GM19239 (cell line): ENCODE results near the gene KLF9.

ENCODE experiments used
- DNase-seq: peaks from one replicate; pipeline ENCODE4 v3.0.0; 2011; ENCODE audit warnings: low spot score; ENCODE audit not compliant: insufficient read length
- FAIRE-seq: peaks from 2 replicates; lab custom pipeline; 2011; peaks lifted over from hg19 to GRCh38; lab: Jason Lieb, UNC

Gene KLF9

DNA sequence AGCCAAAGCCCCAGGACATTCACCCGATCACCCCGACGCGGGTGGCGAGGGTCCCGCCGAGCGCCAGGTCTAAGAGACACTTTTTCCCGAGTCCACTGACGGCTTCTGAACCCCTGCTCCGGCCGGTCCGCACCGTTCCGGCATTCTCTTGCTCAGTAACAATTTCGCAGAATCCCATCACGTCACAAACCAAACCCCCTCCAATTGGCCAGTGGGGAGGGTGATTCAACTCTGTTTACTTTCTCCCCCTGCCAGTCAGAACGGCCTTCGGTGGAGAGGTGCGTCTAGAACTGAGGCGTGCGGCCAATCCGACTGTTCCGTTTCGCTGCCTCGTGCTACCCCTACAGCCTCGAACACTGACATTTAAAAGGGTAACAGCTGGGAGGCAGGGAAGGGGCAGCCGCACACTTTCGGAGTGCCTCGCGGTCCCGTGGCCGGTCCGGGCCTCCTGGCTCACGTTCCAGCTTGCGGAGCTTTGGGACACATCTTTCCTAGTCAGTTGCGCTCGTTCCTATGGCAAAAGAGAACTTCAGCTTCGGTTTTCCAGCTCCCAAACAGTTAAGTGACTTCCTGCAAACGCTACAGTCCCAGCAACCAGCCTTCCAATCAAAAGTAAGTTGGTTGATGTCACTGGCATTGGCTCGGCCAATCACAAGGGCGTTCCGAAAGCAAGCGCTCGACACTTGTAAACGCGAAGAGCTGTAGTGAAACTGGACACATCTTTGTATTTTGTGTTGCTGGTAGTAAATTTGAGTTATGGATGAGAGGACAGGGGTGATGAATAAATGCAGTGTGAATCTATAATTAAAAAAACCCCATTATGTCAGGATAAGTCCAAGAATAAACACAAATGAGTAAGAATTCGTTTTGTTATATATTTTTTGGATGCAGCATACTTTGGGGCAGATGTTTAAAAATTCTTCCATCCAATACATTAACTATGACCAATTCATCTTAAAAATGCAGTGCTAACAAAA is at the start of gene KLF9:
Gene KLF9, minus strand, starts transcription at position 859 of the 977 bp plus-strand sequence. CDS start 1,294 bp downstream, outside the sequence.
- FAIRE-seq (peak; percentile 97), DNase-seq (peak; percentile 83)

DNA sequence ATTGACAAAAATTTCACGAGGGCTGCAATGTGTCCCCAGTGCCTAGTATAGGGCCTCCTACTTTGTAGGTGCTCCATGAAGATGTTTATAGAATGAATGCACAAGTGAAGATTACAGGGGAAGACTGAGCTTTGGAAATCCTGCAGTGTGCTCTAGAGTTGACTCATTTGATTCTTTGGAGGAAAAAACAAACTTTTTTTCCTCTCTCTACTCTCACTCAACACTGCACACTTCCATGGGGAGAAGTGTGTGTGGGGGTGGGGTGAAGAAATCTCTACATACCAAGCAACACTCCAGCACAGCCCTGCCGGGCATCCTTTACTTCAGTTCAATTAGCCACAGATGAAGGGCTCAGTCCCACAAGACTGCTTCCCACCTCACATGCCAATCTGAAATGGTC is 49.4 kb upstream of the KLF9 start:
- no peak for FAIRE-seq

DNA sequence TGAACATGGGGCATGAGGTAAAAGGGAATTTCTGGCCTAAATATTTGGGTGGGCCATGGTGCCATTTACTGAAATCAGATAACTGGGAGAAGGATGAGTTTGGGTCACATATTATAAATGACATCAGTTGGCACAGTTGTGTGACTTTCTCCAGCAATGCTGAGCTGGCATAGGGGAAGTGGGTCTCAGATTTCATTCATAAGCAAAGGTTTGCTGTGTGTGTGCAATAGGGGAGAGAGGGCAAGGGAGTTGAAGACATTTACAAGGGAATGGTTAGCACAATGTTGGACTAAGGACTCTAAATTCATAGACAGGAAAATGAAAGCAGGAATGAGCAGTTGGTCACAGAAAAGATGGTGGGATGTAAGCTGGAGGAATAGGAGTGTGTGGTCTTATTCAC is 47.8 kb upstream of the KLF9 start:
- DNase-seq (no peak), FAIRE-seq (no peak)

More for the DNA sequence above, 49.4 kb upstream of the KLF9 start:
- no peak for DNase-seq

DNA sequence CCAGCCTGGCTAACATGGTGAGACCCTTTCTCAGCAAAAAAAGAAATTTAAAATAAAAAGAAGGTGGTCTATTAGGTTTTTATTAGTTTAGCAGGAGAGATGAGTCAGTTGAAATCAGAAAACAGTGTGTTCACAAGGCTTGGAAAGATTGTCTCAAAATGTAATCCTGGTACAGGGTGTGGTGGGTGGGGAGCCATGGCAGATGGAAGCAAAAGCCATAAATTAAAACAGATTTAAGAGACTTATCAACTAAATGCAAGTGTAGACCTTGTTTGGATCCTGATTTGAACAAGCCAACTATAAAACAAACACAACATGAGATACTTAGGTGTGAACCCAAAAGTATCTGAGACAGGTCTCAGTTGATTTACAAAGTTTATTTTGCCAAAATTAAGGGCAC is 42.8 kb upstream of the KLF9 start:
- FAIRE-seq, result no peak
- DNase-seq, result no peak

DNA sequence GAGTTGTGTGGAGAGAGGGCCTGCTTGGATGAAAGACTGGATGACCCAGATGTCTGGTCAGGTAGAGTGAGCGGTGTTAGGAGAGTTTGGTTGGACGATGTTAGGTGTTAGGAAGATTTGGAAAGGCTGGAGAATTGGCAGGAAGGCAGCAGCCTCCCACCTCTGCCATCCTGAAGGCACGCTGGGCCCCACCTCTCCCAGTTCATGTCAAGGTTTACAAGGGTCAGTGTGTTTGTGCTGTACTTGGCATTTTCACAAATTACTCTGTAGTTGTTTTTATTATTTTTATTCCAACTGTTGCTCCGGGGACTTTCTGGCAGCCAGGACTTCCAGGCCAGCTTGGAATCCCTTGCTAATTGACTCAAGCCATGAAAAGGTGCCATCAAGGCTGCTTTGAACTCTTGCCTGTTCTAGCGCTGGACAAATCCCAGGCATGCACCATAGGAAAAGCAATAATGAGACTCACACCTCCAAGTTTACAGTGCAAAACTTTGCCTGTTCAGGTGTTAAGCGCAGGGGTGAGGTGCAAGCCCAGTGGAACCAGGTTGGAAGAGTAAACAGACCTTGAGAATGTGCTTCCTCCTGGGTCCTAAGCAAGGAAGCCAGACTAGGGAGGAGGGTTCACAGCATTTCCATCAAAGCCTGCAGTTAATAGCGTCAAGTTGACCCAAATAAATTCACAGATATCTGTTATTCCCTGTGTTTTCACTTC is 41.7 kb upstream of the KLF9 start:
- no peak for FAIRE-seq

DNA sequence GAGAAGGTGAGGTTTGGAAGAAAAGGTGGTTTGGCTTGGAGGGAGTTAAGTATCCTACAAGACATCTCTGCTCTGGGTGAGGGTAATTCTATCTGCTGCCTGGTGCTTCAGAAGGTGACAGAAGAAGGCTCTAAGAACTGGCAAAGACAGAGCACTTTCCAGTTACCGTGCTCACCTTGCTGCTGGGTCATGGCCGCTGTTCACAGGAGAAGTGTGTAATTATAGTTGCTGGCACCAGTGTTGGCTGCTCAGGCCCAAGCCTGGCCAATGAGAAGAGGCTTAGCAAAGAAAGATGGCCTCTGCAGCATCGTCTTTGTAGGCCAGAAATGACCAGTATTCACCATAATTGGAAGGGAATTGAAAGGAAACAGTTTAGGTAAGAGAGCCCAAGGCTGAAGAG is 37.9 kb upstream of the KLF9 start:
- FAIRE-seq (no peak), DNase-seq (no peak)

More for the DNA sequence above, 41.7 kb upstream of the KLF9 start:
- no peak for DNase-seq

DNA sequence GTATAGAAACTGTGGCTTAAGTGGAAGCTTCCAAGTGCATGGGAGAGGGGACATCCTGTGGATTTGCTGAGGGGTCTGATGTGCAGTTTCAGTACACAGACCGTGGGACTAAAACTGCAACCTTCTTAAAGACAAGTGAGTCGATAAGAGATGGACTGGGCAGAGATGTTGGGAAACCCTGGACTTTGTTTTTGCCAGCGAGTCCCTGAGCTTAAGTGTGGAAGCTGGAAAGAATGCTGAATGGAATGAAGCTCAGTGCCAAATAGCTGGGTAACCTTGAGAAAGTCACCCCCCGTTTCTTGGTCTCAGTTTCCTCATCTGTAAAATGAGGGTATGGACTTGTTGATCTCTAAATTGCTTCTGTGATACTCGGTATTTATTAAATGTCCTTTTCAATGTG is 37.3 kb upstream of the KLF9 start:
- FAIRE-seq, result no peak
- no peak for DNase-seq

DNA sequence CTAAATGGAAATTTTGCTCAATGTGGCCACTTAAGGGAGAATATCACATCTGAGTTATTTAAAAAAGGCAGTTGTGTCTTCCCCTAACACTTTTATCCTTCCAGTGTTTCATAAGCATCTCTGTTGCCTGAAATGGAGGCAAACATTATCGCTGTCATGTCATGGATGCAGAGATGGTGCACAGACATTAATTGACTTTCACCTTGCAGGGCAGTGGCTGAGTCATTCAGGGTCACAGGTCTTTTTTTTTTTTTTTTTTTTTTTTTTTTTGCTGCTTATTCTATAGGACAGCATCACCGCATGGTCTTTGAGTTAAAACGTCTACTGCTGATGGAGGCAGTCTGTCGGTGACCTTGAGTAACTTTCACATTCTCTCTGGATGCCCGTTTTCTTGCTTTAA is 36.3 kb upstream of the KLF9 start:
- FAIRE-seq (no peak), DNase-seq (no peak)

DNA sequence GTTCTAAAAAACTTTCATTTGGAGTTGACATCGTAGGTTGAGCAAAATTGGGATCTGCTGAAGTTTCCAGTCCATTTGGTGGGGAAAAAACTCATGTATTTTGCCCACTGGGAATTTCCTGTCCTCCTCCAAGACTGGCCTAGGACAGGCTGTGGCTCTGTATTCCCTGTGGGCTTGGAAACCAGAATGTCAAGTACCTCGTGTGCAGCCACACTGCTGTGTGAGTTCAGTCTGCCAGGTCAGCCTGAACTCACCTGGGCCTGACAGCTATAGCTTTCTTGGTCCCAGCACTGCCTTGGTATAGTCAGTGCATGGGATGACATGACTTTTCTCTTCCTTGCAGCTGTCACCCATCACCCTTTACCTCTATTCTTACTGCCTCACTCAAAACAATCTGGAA is 35.0 kb upstream of the KLF9 start:
- DNase-seq, result no peak
- FAIRE-seq, result no peak

DNA sequence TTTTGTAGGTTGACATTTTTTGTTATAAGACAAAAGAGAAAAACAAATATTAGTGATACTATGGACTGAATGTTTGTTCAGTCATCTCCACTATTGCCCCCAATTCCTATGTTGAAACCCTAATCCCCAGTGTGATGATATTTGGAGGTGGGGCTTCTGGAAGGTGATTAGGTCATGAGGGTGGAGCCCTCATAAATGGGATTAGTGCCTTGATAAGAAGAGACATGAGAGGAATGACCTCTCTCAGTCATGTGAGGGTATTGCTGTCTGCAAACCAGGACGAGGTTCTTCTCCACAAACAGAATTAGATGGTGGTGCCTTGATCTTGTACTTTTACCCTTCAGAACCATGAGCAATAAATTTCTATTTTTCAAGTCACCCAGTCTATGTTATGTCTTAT is 34.5 kb upstream of the KLF9 start:
- FAIRE-seq (no peak), DNase-seq (no peak)

DNA sequence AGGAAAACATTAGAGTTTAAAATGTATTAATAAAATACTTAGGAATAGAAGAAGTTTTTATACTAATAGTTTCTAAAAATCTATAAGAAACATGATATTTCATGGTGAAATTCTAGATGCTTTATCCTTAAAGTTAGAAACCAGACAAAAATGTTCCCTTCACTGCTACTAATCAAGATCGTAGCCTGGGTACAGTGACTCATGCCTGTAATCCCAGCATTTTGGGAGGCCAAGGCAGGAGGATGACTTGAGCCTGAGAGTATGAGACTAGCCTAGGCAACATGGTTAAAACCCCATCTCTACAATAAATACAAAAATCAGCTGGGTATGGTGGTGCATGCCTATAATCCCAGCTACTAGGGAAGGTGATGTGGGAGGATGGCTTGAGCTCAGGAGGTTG is 30.4 kb upstream of the KLF9 start:
- FAIRE-seq (no peak), DNase-seq (no peak)

DNA sequence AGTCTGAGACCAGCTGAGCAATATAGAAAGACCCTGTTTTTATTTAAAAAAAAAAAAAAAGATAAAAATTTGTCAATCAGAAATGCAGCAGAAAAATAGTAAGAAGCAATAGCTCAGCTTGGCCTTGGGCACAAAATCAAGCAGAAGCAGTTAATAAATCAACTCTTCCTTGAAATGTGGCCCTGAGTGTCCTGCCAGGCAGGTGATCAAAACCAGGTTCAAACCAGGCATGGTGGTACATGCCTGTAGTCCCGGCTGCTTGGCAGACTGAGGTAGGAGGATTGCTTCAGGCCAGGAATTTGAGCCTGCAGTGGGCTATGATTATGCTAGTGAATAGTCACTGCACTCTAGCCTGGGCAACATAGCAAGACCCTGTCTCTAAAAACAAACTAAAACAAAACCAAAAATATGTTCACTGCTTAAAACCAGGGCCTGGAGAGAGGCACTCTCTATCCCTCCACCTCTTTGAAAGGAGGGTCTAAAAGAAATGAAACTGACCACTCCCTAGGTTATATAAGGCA is 27.9 kb upstream of the KLF9 start:
- FAIRE-seq (no peak), DNase-seq (no peak)

DNA sequence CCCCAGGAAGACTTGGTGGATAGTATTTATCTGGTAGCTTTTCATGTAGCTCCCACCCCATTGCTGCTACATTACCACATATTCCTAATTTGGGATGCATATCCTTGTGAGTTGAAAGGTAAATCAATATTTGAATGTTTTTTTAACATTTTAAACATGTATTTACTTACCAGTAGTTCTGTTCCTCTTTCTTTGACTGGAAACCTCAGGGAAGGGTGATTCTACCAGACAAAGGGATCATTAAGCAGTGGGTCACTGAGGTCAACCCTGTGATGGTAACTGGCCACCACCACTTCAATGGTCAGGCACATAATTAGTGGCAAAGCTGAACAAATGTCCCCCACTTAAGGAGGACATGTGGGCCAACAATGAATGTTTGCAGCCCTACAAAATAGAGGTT is 27.2 kb upstream of the KLF9 start:
- FAIRE-seq (no peak), DNase-seq (no peak)

DNA sequence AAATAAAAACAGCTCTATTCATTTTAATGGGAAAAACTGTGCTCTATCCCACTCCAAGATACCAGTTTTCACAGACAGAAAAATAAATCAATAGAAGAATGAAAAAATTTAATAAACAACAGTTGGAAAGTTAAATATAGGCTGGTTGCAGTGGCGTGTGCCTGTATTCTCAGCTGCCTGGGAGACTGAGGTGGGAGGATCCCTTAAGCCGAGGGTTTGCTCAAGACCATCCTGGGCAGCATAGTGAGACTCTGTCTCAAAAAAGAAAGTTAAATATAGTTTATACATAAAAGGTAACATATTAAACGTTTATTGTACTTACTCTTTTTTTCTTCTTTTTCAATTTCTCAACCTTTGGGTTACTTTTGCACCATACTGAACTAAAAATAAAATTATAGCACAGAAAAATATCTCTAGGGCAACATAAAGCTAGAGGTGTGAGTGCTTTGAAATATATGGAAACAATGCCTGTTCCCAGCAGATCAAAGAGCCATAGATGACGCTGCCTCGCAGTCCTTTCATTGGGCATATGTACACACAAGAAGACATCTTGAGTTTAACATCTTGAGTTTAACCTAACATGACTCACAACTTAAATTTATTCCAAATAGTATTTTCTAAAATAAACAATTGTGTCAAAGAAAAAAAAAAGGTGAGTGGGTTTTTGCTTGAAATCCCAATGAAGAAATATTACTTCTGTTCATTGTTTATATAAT is 25.7 kb upstream of the KLF9 start:
- FAIRE-seq (no peak), DNase-seq (no peak)

DNA sequence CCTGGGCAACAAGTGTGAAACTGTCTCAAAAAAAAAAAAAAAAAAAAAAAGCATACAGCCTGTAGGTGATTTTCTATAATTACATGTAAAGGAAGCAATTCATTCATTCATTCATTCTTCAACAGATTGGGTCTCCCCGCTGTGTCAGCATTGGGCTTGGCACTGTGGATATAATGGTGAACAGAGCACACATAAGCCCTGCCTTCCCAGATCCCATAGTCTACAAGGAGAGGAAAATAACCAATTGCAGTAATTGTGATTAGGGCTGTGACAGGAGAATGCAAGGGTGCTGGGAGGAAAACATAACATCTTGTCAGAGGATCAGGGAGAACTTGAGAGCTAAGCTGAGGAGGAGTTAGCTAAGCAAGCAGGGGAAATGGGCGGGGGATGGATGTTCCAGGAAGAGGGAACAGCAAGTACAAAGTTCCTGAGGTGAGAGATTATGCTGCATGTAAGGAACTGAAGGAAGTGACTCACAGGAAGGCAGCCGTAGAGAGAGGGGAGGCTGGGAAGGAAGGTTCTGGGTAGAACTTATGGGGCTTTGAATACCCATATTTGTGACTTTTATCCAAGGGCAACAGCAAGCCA is 24.0 kb upstream of the KLF9 start:
- FAIRE-seq (no peak), DNase-seq (no peak)

DNA sequence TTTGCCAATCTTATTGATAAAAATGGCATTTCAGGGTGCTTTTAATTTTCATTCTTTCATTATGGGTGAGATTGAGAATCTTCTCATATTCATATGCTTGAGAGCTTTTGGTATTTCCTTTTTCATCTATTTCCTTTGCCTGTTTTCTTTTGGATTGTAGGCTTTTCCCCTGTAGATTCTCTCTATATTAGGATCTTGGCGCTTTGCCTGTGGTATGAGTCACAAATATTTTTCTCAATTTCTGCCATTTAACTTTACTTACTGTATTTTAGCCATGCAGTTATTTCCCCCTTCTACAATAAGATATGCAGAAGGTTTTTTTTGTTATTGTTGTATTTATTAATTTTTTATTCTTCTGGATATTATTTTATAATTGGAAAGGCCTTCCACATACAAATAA is 21.5 kb upstream of the KLF9 start:
- DNase-seq (no peak), FAIRE-seq (no peak)

DNA sequence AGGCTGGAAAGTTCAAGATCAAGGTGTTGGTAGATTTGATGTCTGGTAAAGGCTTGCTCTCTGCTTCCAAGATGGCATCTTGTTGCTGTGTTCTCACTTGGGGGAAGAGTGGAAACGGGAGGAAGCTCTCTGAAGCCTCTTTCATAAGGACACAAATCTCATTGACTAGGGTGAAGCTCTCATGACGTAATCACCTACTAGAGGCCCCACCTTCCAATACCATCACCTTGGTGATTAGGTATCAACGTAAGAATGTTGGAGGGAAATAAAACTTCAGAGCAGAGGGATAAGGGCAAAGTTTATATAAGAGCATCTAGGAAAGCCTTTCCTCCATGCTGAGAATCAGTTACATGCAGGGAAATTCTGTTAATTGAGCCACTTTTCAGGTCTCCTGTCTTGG is 15.4 kb upstream of the KLF9 start:
- no peak for DNase-seq
- FAIRE-seq, result no peak

DNA sequence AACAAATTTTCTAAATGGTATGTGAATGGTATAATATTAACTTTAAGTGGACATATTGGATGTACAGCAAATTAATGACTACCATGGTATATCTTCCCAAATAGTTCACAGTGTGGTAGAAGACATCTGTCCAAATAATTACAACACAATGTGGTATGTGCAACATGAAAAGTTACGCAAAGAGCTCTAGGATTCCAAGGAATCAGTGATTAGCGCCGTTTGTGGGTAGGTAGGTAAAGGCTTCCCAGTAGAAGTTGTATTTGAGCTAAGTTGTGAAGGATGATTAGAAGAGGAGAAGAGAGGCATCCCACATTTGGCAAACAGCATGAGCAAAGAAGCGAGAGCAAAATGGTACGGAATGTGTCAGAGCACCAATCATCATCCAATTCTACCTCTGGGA is 14.3 kb upstream of the KLF9 start:
- DNase-seq (no peak), FAIRE-seq (no peak)

DNA sequence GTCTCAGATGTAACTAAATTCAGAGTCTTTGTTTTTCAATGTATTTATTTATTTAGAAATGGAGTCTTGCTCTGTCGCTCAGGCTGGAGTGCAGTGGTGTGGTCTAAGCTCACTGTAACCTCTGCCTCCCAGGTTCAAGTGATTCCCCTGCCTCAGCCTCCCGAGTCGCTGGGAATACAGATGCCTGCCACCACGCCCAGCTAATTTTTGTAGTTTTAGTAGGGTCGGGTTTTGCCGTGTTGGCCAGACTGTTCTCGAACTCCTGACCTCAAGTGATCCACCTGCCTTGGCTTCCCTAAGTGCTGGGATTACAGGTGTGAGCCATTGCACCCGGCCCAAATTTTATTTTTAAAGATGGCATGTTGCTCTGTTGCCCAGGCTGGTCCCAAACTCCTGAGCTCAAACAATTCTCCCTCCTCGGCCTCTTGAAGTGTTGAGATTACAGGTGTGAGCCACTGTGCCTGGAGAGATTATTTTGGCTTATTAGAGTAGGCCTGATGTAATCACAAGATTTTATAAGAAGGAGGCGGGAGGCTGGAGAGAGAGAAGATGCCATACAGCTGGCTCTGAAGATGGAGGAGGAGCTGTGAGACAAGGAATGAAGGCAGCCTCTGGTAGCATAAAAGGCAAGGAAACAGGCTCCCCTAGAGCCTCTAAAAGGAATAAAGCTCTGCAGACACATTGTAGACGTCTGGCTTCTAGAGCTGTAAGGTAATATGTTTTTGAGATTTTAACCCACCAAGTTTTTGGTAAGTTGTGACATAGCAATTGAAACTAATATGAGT is 12.9 kb upstream of the KLF9 start:
- FAIRE-seq (no peak), DNase-seq (no peak)
